ENCODE results near the gene NUP35. TPM values are rescaled to one million over a fixed set of nuclear protein-coding genes. Genes with fewer than 3 reads are reported as not detected.

Gene NUP35
- total and polyA plus RNA-seq, 2 donors (not counting 1 experiment from before 2014, with no cell fraction given) = 8.9 to 10.0 TPM

GRCh38 chr2:183193904-183194303, 69.7 kb downstream of the NUP35 start:
- DNase-seq (ENCODE audit: low read depth in 2 of 2) = no peak
- Histone ChIP-seq H2AFZ (ENCODE audit: low read length) (no peak overlapping the region), H4K20me1 (ENCODE audit: control insufficient read depth, extremely low read depth, insufficient read depth, low read length) (no peaks in the 10 kb centered on the region), H3K4me1 (ENCODE audit: control insufficient read depth, extremely low read depth, insufficient read depth, low read length) (no peaks in the 10 kb centered on the region), H3K27ac (ENCODE audit: insufficient read depth, low read length) (no peak overlapping the region), H3K27me3 (ENCODE audit: control insufficient read depth, insufficient read depth, low read length) (no peaks in the 10 kb centered on the region), H3K4me3 (replicated peaks in 1 of 4; ENCODE audit: control extremely low read depth in 1 of 4, insufficient read depth in 1 of 4, low read depth in 3 of 4, low read length in 4 of 4) (no peak overlapping the region), H3K9me3 (ENCODE audit: control insufficient read depth, insufficient read depth, low read depth, low read length) (no peaks in the 10 kb centered on the region), H3K4me2 (ENCODE audit: extremely low read depth, insufficient read depth, low read length) (no peak overlapping the region), H3K9ac (ENCODE audit: insufficient read depth, low read length) (no peak overlapping the region), H3K36me3 (ENCODE audit: control insufficient read depth, insufficient read depth, low read length) (no peaks in the 10 kb centered on the region), H3K79me2 (ENCODE audit: control insufficient read depth, insufficient read depth, low read length) (no peaks in the 10 kb centered on the region)
- no peak for TF ChIP-seq EZH2 (IDR thresholded peaks at IDR 0.05; ENCODE audit: low read length, missing control alignments)
- TF ChIP-seq, protein P1, sequence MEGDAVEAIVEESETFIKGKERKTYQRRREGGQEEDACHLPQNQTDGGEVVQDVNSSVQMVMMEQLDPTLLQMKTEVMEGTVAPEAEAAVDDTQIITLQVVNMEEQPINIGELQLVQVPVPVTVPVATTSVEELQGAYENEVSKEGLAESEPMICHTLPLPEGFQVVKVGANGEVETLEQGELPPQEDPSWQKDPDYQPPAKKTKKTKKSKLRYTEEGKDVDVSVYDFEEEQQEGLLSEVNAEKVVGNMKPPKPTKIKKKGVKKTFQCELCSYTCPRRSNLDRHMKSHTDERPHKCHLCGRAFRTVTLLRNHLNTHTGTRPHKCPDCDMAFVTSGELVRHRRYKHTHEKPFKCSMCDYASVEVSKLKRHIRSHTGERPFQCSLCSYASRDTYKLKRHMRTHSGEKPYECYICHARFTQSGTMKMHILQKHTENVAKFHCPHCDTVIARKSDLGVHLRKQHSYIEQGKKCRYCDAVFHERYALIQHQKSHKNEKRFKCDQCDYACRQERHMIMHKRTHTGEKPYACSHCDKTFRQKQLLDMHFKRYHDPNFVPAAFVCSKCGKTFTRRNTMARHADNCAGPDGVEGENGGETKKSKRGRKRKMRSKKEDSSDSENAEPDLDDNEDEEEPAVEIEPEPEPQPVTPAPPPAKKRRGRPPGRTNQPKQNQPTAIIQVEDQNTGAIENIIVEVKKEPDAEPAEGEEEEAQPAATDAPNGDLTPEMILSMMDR (conservative IDR thresholded peaks at IDR 0.05 in 1 of 2, IDR thresholded peaks at IDR 0.05 in 1 of 2; ENCODE audit: low read depth in 1 of 2, low read length in 2 of 2) = no peak

DNA sequence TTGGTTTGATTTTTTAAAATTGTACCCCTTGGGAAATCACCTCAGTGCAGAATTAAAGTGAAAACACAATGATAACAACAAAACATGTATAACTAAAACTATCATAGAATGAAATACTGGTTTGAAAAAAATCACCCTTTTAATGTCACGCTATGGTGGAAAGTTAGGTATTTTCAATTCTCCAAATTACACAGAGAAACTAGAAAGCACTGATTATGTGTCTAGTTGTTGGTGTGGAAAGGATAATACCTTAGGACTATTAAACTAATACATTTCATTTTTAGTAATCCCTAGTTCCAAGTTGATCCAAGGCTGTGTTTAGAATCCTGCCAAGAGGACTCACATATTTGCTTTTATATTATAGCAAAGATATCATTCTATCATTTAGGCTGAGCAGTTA, 71.2 kb downstream of the NUP35 start:
- no peaks in the 10 kb centered on the region for H4K20me1 ChIP-seq (ENCODE audit: control insufficient read depth, extremely low read depth, insufficient read depth, low read length)
- no peak for TF ChIP-seq EZH2 (IDR thresholded peaks at IDR 0.05; ENCODE audit: low read length, missing control alignments)
- TF ChIP-seq, protein P1 (conservative IDR thresholded peaks at IDR 0.05 in 1 of 2, IDR thresholded peaks at IDR 0.05 in 1 of 2; ENCODE audit: low read depth in 1 of 2, low read length in 2 of 2) = no peak
- no peak overlapping the region for H3K9ac ChIP-seq (ENCODE audit: insufficient read depth, low read length)
- no peak overlapping the region for H3K4me3 ChIP-seq (replicated peaks in 1 of 4; ENCODE audit: control extremely low read depth in 1 of 4, insufficient read depth in 1 of 4, low read depth in 3 of 4, low read length in 4 of 4)
- H2AFZ ChIP-seq (ENCODE audit: low read length) = no peak overlapping the region
- H3K27me3 ChIP-seq (ENCODE audit: control insufficient read depth, insufficient read depth, low read length) = no peaks in the 10 kb centered on the region
- H3K79me2 ChIP-seq (ENCODE audit: control insufficient read depth, insufficient read depth, low read length) = no peaks in the 10 kb centered on the region
- no peaks in the 10 kb centered on the region for H3K4me1 ChIP-seq (ENCODE audit: control insufficient read depth, extremely low read depth, insufficient read depth, low read length)
- no peak overlapping the region for H3K4me2 ChIP-seq (ENCODE audit: extremely low read depth, insufficient read depth, low read length)
- no peak overlapping the region for H3K27ac ChIP-seq (ENCODE audit: insufficient read depth, low read length)
- H3K36me3 ChIP-seq (ENCODE audit: control insufficient read depth, insufficient read depth, low read length) = no peaks in the 10 kb centered on the region
- H3K9me3 ChIP-seq (ENCODE audit: control insufficient read depth, insufficient read depth, low read depth, low read length) = no peaks in the 10 kb centered on the region
- DNase-seq (ENCODE audit: low read depth in 2 of 2) = no peak

GRCh38 chr2:183195998-183196409, 71.8 kb downstream of the NUP35 start:
- TF ChIP-seq, protein P1 (conservative IDR thresholded peaks at IDR 0.05 in 1 of 2, IDR thresholded peaks at IDR 0.05 in 1 of 2; ENCODE audit: low read depth in 1 of 2, low read length in 2 of 2) = no peak
- no peak for TF ChIP-seq EZH2 (IDR thresholded peaks at IDR 0.05; ENCODE audit: low read length, missing control alignments)
- H3K9ac ChIP-seq (ENCODE audit: insufficient read depth, low read length) = no peak overlapping the region
- no peak overlapping the region for H2AFZ ChIP-seq (ENCODE audit: low read length)
- H3K27ac ChIP-seq (ENCODE audit: insufficient read depth, low read length) = no peak overlapping the region
- H3K4me1 ChIP-seq (ENCODE audit: control insufficient read depth, extremely low read depth, insufficient read depth, low read length) = no peaks in the 10 kb centered on the region
- H3K9me3 ChIP-seq (ENCODE audit: control insufficient read depth, insufficient read depth, low read depth, low read length) = no peaks in the 10 kb centered on the region
- no peaks in the 10 kb centered on the region for H3K27me3 ChIP-seq (ENCODE audit: control insufficient read depth, insufficient read depth, low read length)
- no peaks in the 10 kb centered on the region for H3K79me2 ChIP-seq (ENCODE audit: control insufficient read depth, insufficient read depth, low read length)
- no peaks in the 10 kb centered on the region for H4K20me1 ChIP-seq (ENCODE audit: control insufficient read depth, extremely low read depth, insufficient read depth, low read length)
- DNase-seq (ENCODE audit: low read depth in 2 of 2) = no peak
- no peak overlapping the region for H3K4me3 ChIP-seq (replicated peaks in 1 of 4; ENCODE audit: control extremely low read depth in 1 of 4, insufficient read depth in 1 of 4, low read depth in 3 of 4, low read length in 4 of 4)
- no peaks in the 10 kb centered on the region for H3K36me3 ChIP-seq (ENCODE audit: control insufficient read depth, insufficient read depth, low read length)
- H3K4me2 ChIP-seq (ENCODE audit: extremely low read depth, insufficient read depth, low read length) = no peak overlapping the region
